ENCODE measurements around the gene PVRIG.
"Not testable (repeated sequence)": the region's sequence is repeated elsewhere in the genome, so short reads cannot be mapped to it uniquely, and the experiment has no call there.

GRCh38 chr7:100217934-100218333, 1.8 kb upstream of the PVRIG start:
- TF ChIP-seq POLR2A, POLR2AphosphoS5 (IDR thresholded peaks at IDR 0.05): not testable (repeated sequence)
- peak in 3 of 4 experiments; percentile 33 to 63 (median 39) for TF ChIP-seq CTCF (IDR thresholded peaks at IDR 0.05)
